Right lobe of liver (tissue), 6 donors: Measurements from ENCODE around the gene CPE. TPM values are rescaled to one million over a fixed set of nuclear protein-coding genes. Genes with fewer than 3 reads are reported as not detected.

Experiments
- ATAC-seq, 4 donors: fragments of 200-7000 bp; cut with Tn5 transposase; one replicate each; pipeline ENCODE4 v1.9.1; 2020; ENCODE audit warnings: mild to moderate bottlenecking in 4 of 4, moderate library complexity in 4 of 4
- DNase-seq, 3 donors: peaks; one replicate each; pipeline ENCODE4 v3.0.0-alpha.2; 2020
- H3K27ac ChIP-seq, 3 donors: fragments of 200-600 bp; one replicate each; pipeline ENCODE4 v1.8.0; 2022
- H3K27me3 ChIP-seq, 2 donors: fragments of 200-600 bp; one replicate each; pipeline ENCODE4 v1.8.0; 2022
- H3K36me3 ChIP-seq, 4 donors: fragments of 200-600 bp; sonication (generic) in 1 of 4; one replicate each; pipeline versions ENCODE4 v1.5.1 to v1.8.0; 2017 to 2022; ENCODE audit warnings: control low read depth in 1 of 4
- H3K4me1 ChIP-seq, 4 donors: fragments of 200-600 bp; sonication (generic) in 1 of 4; one replicate each; pipeline versions ENCODE4 v1.5.1 to v1.8.0; 2017 to 2022; ENCODE audit warnings: control low read depth in 1 of 4
- H3K4me3 ChIP-seq, 3 donors: fragments of 200-600 bp; one replicate each; pipeline ENCODE4 v1.8.0; 2022
- H3K9me3 ChIP-seq, 4 donors: fragments of 200-600 bp; sonication (generic) in 1 of 4; one replicate each; pipeline versions ENCODE4 v1.5.1 to v1.8.0; 2017 to 2022; ENCODE audit warnings: control low read depth in 1 of 4
- CTCF ChIP-seq, 4 donors: fragments of 200-600 bp in 3 of 4; fragments of 450-650 bp in 1 of 4; IDR thresholded peaks; one replicate each; pipeline versions ENCODE4 v1.5.1 to v1.8.0; 2016 to 2022; ENCODE audit warnings: antibody characterized with exemption in 4 of 4, mild to moderate bottlenecking in 2 of 4
- POLR2A ChIP-seq: fragments of 450-650 bp; IDR thresholded peaks from one replicate; pipeline ENCODE4 v1.6.1; 2017; ENCODE audit warnings: antibody characterized with exemption, mild to moderate bottlenecking
- WGBS: methylation state at CpG from one replicate; pipeline ENCODE4 v1.1.6; 2018; ENCODE audit warnings: low coverage, low lambda C conversion rate; ENCODE audit not compliant: insufficient coverage; ENCODE audit errors: missing lambda C conversion rate; 5-methylcytosine and 5-hydroxymethylcytosine counted together
- intact Hi-C, 2 donors: fragments of 100-400 bp; cut with DNase I; formaldehyde crosslinking; loops; one replicate each; pipeline versions ENCODE4 v1.11.2 to v1.14.1; 2022
- total RNA-seq, 6 experiments: library from RNA; depleted of rRNA in 2 of 6; stranded (reverse); fragments of >200 nt in 2 of 6; fragmentation: NEBNext Ultra II Directional in 3 of 6; extraction: Animal tissue kit (Norgen Biotek cat#: 25700) in 3 of 6; gene quantifications; one replicate each; pipeline versions ENCODE4 v1.1.0 to v1.2.4, GENCODE V29; 2016 to 2023
- donor health status: DM: no; HTN: yes; CAD: no.
- donor health status: DM: no; HTN: no; CAD: no.
- donor health status: DM: no; HTN: no; CAD: no.
- donor health status: DM: no; HTN: yes; CAD: no.
- donor health status: DM: no; HTN: yes; CAD: no.

Gene CPE
- total RNA-seq, 6 experiments from 2014 or later = 4.2 to 17.3 (median 9.4) TPM

GRCh38 chr4:165388756-165389155, 9.9 kb downstream of the CPE start:
- Histone ChIP-seq H3K27ac (no peak overlapping the region), H3K4me1 (no peaks in the 10 kb centered on the region), H3K36me3 (no peaks in the 10 kb centered on the region), H3K9me3 (no peaks in the 10 kb centered on the region), H3K27me3 (no peaks in the 10 kb centered on the region), H3K4me3 (no peak overlapping the region)
- TF ChIP-seq POLR2A = no peak
- no peak for TF ChIP-seq CTCF (IDR thresholded peaks at IDR 0.05)
- ATAC-seq (no peak), DNase-seq (no peak)
- intact Hi-C loops = no loop called here

GRCh38 chr4:165393051-165393450, 14.2 kb downstream of the CPE start:
- H3K27me3 ChIP-seq = no peaks in the 10 kb centered on the region
- DNase-seq (no peak), ATAC-seq (no peak)
- H3K27ac ChIP-seq = no peak overlapping the region
- no peaks in the 10 kb centered on the region for H3K9me3 ChIP-seq
- H3K36me3 ChIP-seq = no peaks in the 10 kb centered on the region
- no peaks in the 10 kb centered on the region for H3K4me1 ChIP-seq
- H3K4me3 ChIP-seq = no peak overlapping the region
- intact Hi-C loops = no loop called here
- no peak for TF ChIP-seq CTCF (IDR thresholded peaks at IDR 0.05)
- no peak for TF ChIP-seq POLR2A

DNA sequence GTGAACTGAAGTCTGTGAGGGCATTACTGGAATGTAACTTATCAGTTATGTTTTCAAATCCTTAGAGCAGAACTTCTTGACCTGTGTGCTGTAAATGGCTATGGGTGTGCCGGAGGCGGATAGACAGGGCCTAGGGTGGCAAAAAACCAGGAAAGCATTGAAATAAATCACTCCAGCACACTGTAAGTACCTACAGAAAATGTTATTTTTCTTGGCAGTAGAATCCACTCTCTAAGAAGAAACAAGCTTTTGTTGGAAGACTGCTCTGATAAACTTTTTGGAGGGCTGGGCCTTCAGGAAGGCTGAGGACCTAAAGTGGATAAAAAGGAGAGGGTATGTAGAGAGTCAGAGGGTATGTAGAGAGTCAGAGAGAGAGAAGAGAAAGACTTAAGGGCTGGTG, 14.9 kb downstream of the CPE start:
- ATAC-seq = no peak
- no peaks in the 10 kb centered on the region for H3K4me1 ChIP-seq
- no peaks in the 10 kb centered on the region for H3K9me3 ChIP-seq
- no peaks in the 10 kb centered on the region for H3K36me3 ChIP-seq
- H3K4me3 ChIP-seq = no peak overlapping the region
- 58% methylated on average over 2 of the region's 2 CpGs for WGBS
- no peak for DNase-seq
- H3K27me3 ChIP-seq = no peaks in the 10 kb centered on the region
- no peak overlapping the region for H3K27ac ChIP-seq
- TF ChIP-seq POLR2A (no peak), CTCF (IDR thresholded peaks at IDR 0.05) (no peak)
- intact Hi-C loops = no loop called here

DNA sequence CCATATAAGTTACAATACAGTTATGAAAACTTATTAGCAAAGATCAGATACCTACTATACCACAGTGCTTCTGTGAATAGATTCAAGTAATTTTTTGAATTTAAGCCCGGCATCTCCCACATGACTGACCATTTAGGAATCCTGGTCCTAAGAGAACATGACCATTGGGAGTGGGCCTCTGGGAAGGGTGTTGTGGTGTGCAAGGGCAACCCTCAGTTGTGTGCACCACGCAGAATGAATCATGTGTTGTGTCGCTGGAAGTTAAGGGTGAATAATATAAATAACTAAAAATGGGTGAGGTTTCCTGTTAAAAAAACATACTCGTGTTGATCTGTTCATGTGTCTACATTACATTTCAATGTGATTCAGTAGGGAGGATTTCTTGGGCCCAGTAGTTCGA, 15.5 kb downstream of the CPE start:
- ATAC-seq (no peak), DNase-seq (no peak)
- intact Hi-C loops = no loop called here
- 74% methylated on average over 5 of the region's 5 CpGs for WGBS
- no peak overlapping the region for H3K4me3 ChIP-seq
- no peaks in the 10 kb centered on the region for H3K27me3 ChIP-seq
- no peaks in the 10 kb centered on the region for H3K9me3 ChIP-seq
- H3K4me1 ChIP-seq = no peaks in the 10 kb centered on the region
- H3K27ac ChIP-seq = no peak overlapping the region
- no peak for TF ChIP-seq POLR2A
- TF ChIP-seq CTCF (IDR thresholded peaks at IDR 0.05) = no peak
- H3K36me3 ChIP-seq = no peaks in the 10 kb centered on the region

DNA sequence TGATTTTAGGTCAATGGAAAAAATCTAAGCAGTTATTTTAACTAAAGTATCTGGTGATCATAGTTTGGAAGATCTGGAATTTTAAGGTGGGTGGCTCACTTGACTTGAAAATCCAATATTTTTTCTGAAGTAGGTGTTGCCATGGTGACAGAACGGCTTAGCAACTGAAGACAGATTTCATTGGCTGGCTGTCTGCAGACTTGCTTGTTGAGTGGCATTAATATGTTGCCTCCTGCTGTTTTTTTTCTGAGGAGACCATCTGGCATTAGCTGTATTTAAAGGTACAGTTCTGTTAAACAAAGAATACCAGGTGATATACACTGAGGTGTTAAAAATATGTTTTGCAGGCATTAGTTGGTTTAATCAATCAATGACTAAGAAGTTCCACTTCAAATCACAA, 19.8 kb downstream of the CPE start:
- no peaks in the 10 kb centered on the region for H3K9me3 ChIP-seq
- H3K4me1 ChIP-seq = no peaks in the 10 kb centered on the region
- no peak for TF ChIP-seq CTCF (IDR thresholded peaks at IDR 0.05)
- TF ChIP-seq POLR2A = no peak
- H3K36me3 ChIP-seq = no peaks in the 10 kb centered on the region
- H3K27ac ChIP-seq = no peak overlapping the region
- 20% methylated on average over 1 of the region's 1 CpG for WGBS
- intact Hi-C loops = no loop called here
- H3K4me3 ChIP-seq = no peak overlapping the region
- no peak for DNase-seq
- no peaks in the 10 kb centered on the region for H3K27me3 ChIP-seq
- ATAC-seq = no peak
